Measurements from ENCODE around the gene CATSPERD.
"Not testable (repeated sequence)": the region's sequence is repeated elsewhere in the genome, so short reads cannot be mapped to it uniquely, and the experiment has no call there.

CATSPERD gene

GRCh38 chr19:5765220-5765619, 44.8 kb downstream of the CATSPERD start:
- H3K4me1 ChIP-seq = no peaks in the 10 kb centered on the region
- H3K27me3 ChIP-seq (ENCODE audit: low read depth) = no peaks in the 10 kb centered on the region
- H3K36me3 ChIP-seq (replicated peaks) = no peaks in the 10 kb centered on the region
- no peaks in the 10 kb centered on the region for H3K9me3 ChIP-seq
- in situ Hi-C loops (cut with MboI; ENCODE audit: low sequenced_read_pairs) = no loop called here
- DNase-seq (ENCODE audit: low spot score in 2 of 2) = no peak
- no peak overlapping the region for H3K4me3 ChIP-seq

DNA sequence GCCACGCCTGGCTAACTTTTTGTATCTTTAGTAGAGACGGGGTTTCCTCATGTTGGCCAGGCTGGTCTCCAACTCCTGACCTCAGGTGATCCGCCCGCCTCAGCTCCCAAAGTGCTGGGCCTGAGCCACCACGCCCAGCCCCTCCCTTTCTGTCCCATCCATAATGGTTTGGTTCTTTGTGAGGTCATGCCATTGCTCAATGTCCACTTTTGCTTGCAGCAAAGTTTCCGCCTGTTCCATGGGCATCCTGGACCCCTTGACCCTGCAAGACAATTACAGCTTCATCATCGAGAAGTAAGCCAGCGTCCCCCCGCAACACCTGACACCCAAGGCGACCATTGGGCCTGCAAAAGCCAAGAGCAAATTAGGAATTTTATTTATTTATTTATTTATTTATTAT, 47.5 kb downstream of the CATSPERD start:
- Histone ChIP-seq H3K36me3 (replicated peaks) (no peaks in the 10 kb centered on the region), H3K4me3 (no peak overlapping the region), H3K9me3 (no peaks in the 10 kb centered on the region), H3K4me1 (no peaks in the 10 kb centered on the region), H3K27me3 (ENCODE audit: low read depth) (no peaks in the 10 kb centered on the region)
- no peak for DNase-seq (ENCODE audit: low spot score in 2 of 2)
- in situ Hi-C loops (cut with MboI; ENCODE audit: low sequenced_read_pairs) = no loop called here

GRCh38 chr19:5772416-5772815, 52.0 kb downstream of the CATSPERD start:
- Histone ChIP-seq H3K9me3 (no peaks in the 10 kb centered on the region), H3K4me1 (peaks cover 4% of the 10 kb centered on the region), H3K27me3 (ENCODE audit: low read depth) (no peaks in the 10 kb centered on the region), H3K4me3 (no peak overlapping the region), H3K36me3 (replicated peaks) (no peaks in the 10 kb centered on the region)
- DNase-seq (ENCODE audit: low spot score in 2 of 2) = no peak
- in situ Hi-C loops (cut with MboI; ENCODE audit: low sequenced_read_pairs) = no loop called here

DNA sequence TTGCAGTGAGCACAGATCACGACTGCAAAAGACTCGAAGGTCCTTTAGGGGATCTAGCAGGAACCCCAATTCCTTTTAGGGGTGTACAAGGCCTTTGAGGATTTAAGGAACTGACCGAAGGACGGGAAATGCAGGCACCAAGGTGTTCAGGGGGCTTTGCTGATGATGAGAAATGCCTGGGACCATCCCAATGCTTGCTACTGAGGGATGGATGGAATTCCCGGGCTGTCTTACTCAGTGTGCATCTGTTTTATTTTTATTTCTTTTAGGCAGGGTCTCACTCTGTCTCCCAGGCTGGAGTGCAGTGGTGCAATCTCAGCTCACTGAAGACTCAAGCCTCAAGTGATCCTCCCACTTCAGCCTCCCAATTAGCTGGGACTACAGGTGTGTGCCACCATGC, 52.8 kb downstream of the CATSPERD start:
- no peaks in the 10 kb centered on the region for H3K36me3 ChIP-seq (replicated peaks)
- no peaks in the 10 kb centered on the region for H3K9me3 ChIP-seq
- no peaks in the 10 kb centered on the region for H3K27me3 ChIP-seq (ENCODE audit: low read depth)
- no peak overlapping the region for H3K4me3 ChIP-seq
- in situ Hi-C loops (cut with MboI; ENCODE audit: low sequenced_read_pairs) = no loop called here
- no peak for DNase-seq (ENCODE audit: low spot score in 2 of 2)
- H3K4me1 ChIP-seq = peaks cover 4% of the 10 kb centered on the region

DNA sequence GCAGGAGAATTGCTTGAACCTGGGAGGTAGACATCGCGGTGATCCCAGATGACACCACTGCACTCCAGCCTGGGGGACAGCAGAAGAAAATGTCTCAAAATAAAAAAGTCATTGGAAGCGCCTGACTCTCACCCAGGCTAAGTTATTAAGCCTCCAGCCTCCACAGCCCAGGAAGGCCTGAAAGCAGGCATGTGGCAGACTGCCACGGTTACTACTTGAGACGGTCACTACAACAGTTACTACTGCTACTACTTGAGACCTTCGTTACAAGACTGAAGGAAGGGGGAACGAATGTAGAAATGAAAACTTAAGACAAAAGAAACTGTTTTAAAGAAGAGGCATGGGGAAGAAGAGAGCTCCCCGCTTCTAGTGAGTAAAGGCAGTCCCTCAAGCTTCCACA, 54.5 kb downstream of the CATSPERD start:
- in situ Hi-C loops (cut with MboI; ENCODE audit: low sequenced_read_pairs) = no loop called here
- H3K9me3 ChIP-seq = no peaks in the 10 kb centered on the region
- no peaks in the 10 kb centered on the region for H3K36me3 ChIP-seq (replicated peaks)
- no peaks in the 10 kb centered on the region for H3K27me3 ChIP-seq (ENCODE audit: low read depth)
- DNase-seq (ENCODE audit: low spot score in 2 of 2) = no peak
- no peak overlapping the region for H3K4me3 ChIP-seq
- peaks cover 4% of the 10 kb centered on the region for H3K4me1 ChIP-seq

DNA sequence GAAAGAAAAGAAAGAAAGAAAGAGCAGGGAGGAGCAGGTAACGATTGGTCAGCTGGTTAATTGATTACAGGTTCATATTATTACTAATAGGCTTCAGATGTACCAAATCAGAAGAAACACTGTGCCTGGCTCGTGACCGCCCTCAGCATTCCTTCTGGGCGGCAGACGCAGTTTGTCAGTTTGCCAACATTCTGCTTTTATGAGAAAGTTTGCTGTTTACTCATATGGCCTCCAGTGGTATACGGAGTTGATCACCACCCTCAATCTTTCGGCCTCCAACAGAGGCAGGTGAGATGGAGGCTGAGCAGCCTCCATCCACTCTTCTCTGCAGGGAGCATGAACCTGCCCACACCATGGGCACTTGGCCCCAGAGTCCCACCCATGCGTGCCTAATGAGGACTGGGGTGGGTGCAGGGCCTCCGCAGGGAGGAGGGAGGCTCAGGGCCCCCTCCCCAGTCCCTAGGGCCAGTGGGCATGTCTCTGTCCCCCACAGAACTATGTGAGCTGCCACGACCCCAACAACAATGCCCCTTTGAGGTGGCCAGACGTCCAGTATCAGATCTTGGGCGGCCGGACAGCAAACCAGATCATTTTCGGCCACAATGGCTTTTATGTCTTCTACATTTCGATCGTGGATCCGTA, 55.4 kb downstream of the CATSPERD start:
- in situ Hi-C loops (cut with MboI; ENCODE audit: low sequenced_read_pairs) = no loop called here
- H3K4me3 ChIP-seq = no peak overlapping the region
- no peaks in the 10 kb centered on the region for H3K27me3 ChIP-seq (ENCODE audit: low read depth)
- no peak for DNase-seq (ENCODE audit: low spot score in 2 of 2)
- no peaks in the 10 kb centered on the region for H3K36me3 ChIP-seq (replicated peaks)
- no peaks in the 10 kb centered on the region for H3K9me3 ChIP-seq
- H3K4me1 ChIP-seq = peaks cover 4% of the 10 kb centered on the region

DNA sequence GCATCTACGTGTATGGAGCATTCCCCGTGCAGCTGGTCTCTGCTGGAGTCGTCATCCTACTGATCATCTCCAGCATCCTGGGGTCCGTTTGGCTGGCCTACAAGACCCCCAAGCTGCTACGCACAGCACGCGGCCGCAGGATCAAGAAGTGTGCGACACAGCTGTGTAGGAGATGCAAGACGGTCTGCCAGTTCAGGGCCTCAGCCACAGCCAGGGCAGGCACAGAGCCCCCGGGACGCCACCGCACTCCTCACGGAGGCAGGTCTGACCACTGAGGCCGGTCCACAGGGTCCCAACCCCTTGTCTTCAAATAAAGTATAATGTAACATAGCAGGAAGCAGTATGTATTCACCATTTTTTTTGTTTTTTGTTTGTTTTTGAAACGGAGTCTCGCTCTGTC, 58.0 kb downstream of the CATSPERD start:
- Histone ChIP-seq H3K27me3 (ENCODE audit: low read depth) (no peaks in the 10 kb centered on the region), H3K4me1 (peaks cover 4% of the 10 kb centered on the region), H3K4me3 (no peak overlapping the region), H3K9me3 (no peaks in the 10 kb centered on the region), H3K36me3 (replicated peaks) (no peaks in the 10 kb centered on the region; the same call in 1 of the 2 replicates)
- in situ Hi-C loops (cut with MboI; ENCODE audit: low sequenced_read_pairs) = no loop called here
- DNase-seq (ENCODE audit: low spot score in 2 of 2) = no peak

- in situ Hi-C loops (cut with MboI; ENCODE audit: low sequenced_read_pairs) = not testable (repeated sequence)
Observed at GRCh38 chr19:5780916-5781315, 60.5 kb downstream of the CATSPERD start.

GRCh38 chr19:5782322-5782721, 61.9 kb downstream of the CATSPERD start:
- in situ Hi-C loops (cut with MboI; ENCODE audit: low sequenced_read_pairs) = no loop called here
- H3K4me1 ChIP-seq = no peaks in the 10 kb centered on the region
- no peaks in the 10 kb centered on the region for H3K9me3 ChIP-seq
- peaks cover 32% of the 10 kb centered on the region for H3K36me3 ChIP-seq (replicated peaks)
- no peaks in the 10 kb centered on the region for H3K27me3 ChIP-seq (ENCODE audit: low read depth)
- no peak overlapping the region for H3K4me3 ChIP-seq
- DNase-seq (ENCODE audit: low spot score in 2 of 2) = no peak

More at GRCh38 chr19:5780916-5781315, 60.5 kb downstream of the CATSPERD start:
- H3K36me3 ChIP-seq (replicated peaks) = peaks cover 20% of the 10 kb centered on the region
- H3K4me3 ChIP-seq; H3K27me3 ChIP-seq (ENCODE audit: low read depth); H3K4me1 ChIP-seq; DNase-seq (ENCODE audit: low spot score in 2 of 2); H3K9me3 ChIP-seq: not testable (repeated sequence)

- H3K4me1 ChIP-seq = no peaks in the 10 kb centered on the region
- no peaks in the 10 kb centered on the region for H3K27me3 ChIP-seq (ENCODE audit: low read depth)
- no peaks in the 10 kb centered on the region for H3K9me3 ChIP-seq
- H3K4me3 ChIP-seq = no peak overlapping the region
- in situ Hi-C loops (cut with MboI; ENCODE audit: low sequenced_read_pairs) = no loop called here
- peaks cover 41% of the 10 kb centered on the region for H3K36me3 ChIP-seq (replicated peaks)
- no peak for DNase-seq (ENCODE audit: low spot score in 2 of 2)
Observed at GRCh38 chr19:5782945-5783919, 62.8 kb downstream of the CATSPERD start.

GRCh38 chr19:5784581-5785147, 64.2 kb downstream of the CATSPERD start, which contains the start of gene PRR22:
Gene PRR22, minus strand, starts transcription at chr19:5784746. Its CDS starts 86 bp downstream, at chr19:5784660.
- in situ Hi-C loops (cut with MboI; ENCODE audit: low sequenced_read_pairs) = no loop called here
- Histone ChIP-seq H3K36me3 (replicated peaks) (peaks cover 55% of the 10 kb centered on the region), H3K9me3 (no peaks in the 10 kb centered on the region), H3K27me3 (ENCODE audit: low read depth) (no peaks in the 10 kb centered on the region), H3K4me3 (no peak within 1 kb of the TSS), H3K4me1 (no peaks in the 10 kb centered on the region)
- no peak for DNase-seq (ENCODE audit: low spot score in 2 of 2)

- in situ Hi-C loops (cut with MboI; ENCODE audit: low sequenced_read_pairs) = no loop called here
Observed at GRCh38 chr19:5785423-5785822, 65.0 kb downstream of the CATSPERD start.

GRCh38 chr19:5786593-5787408, 66.4 kb downstream of the CATSPERD start:
- peaks cover 61% of the 10 kb centered on the region for H3K36me3 ChIP-seq (replicated peaks)
- in situ Hi-C loops (cut with MboI; ENCODE audit: low sequenced_read_pairs) = no loop called here

More at GRCh38 chr19:5785423-5785822, 65.0 kb downstream of the CATSPERD start:
- peaks cover 61% of the 10 kb centered on the region for H3K36me3 ChIP-seq (replicated peaks)
- H3K4me1 ChIP-seq = peaks cover 4% of the 10 kb centered on the region; the same call in 1 of the 2 replicates
- H3K4me3 ChIP-seq = no peak overlapping the region
- no peaks in the 10 kb centered on the region for H3K27me3 ChIP-seq (ENCODE audit: low read depth)
- H3K9me3 ChIP-seq = no peaks in the 10 kb centered on the region
- no peak for DNase-seq (ENCODE audit: low spot score in 2 of 2)

More at GRCh38 chr19:5786593-5787408, 66.4 kb downstream of the CATSPERD start:
- Histone ChIP-seq H3K27me3 (ENCODE audit: low read depth) (no peaks in the 10 kb centered on the region), H3K4me1 (peaks cover 8% of the 10 kb centered on the region; the same call in 1 of the 2 replicates), H3K4me3 (no peak overlapping the region), H3K9me3 (no peaks in the 10 kb centered on the region)
- DNase-seq (ENCODE audit: low spot score in 2 of 2) = no peak
